GM10266 (cell line): ENCODE measurements around the gene VAMP1.

Experiments used
- DNase-seq: peaks from one replicate; pipeline ENCODE4 v3.0.0; 2012; ENCODE audit errors: extremely low spot score
- CTCF ChIP-seq: IDR thresholded peaks from 2 replicates; pipeline ENCODE4 v1.5.1; 2012; ENCODE audit warnings: mild to moderate bottlenecking, low read depth; ENCODE audit not compliant: control insufficient read depth, insufficient read depth; ENCODE audit errors: missing control alignments

The VAMP1 gene

GRCh38 chr12:6461401-6462233 is 8.9 kb downstream of the VAMP1 start:
- DNase-seq = peak; percentile 78
- no peak for TF ChIP-seq CTCF

- no peak for DNase-seq
- no peak for TF ChIP-seq CTCF
These were observed 9.6 kb downstream of the VAMP1 start for GRCh38 chr12:6460751-6461371.

- no peak for DNase-seq
- no peak for TF ChIP-seq CTCF
These were observed 11.5 kb downstream of the VAMP1 start for GRCh38 chr12:6459004-6459337.

GRCh38 chr12:6458281-6459003 is 12.0 kb downstream of the VAMP1 start:
- no peak for DNase-seq
- no peak for TF ChIP-seq CTCF

- no peak for TF ChIP-seq CTCF
- no peak for DNase-seq
These were observed 13.1 kb downstream of the VAMP1 start for GRCh38 chr12:6457220-6457945.

GRCh38 chr12:6452944-6453630 is 17.4 kb downstream of the VAMP1 start:
- TF ChIP-seq CTCF = no peak
- no peak for DNase-seq
